MM.1S (cell line): ENCODE results near the gene BLTP3B.

Experiments
- DNase-seq: peaks from one replicate; pipeline ENCODE4 v3.0.0-alpha.2; 2015
- H2AFZ ChIP-seq: fragments of 300-600 bp; sonication (generic); 2 replicates; pipeline ENCODE4 v1.6.0; 2016; ENCODE audit warnings: antibody characterized with exemption, low read length
- H3F3A ChIP-seq: fragments of 300-600 bp; sonication (generic); 2 replicates; pipeline ENCODE4 v1.6.1; 2016; ENCODE audit warnings: mild to moderate bottlenecking, antibody characterized with exemption, low read length, moderate library complexity, mixed read lengths; ENCODE audit not compliant: insufficient read depth
- H3K27ac ChIP-seq: fragments of 300-600 bp; sonication (generic); 2 replicates; pipeline ENCODE4 v1.5.1; 2016; ENCODE audit warnings: mild to moderate bottlenecking, low read length
- H3K27me3 ChIP-seq: fragments of 300-600 bp; sonication (generic); replicated peaks from 2 replicates; pipeline ENCODE4 v1.6.0; 2016; ENCODE audit warnings: low read length; ENCODE audit not compliant: insufficient read depth
- H3K36me3 ChIP-seq: fragments of 300-600 bp; sonication (generic); replicated peaks from 2 replicates; pipeline ENCODE4 v1.6.1; 2016; ENCODE audit warnings: mild to moderate bottlenecking, low read length, mixed read lengths; ENCODE audit not compliant: insufficient read depth
- H3K4me1 ChIP-seq: fragments of 300-600 bp; sonication (generic); 2 replicates; pipeline ENCODE4 v1.6.1; 2016; ENCODE audit warnings: low read length, mixed read lengths
- H3K4me2 ChIP-seq: fragments of 300-600 bp; sonication (generic); 2 replicates; pipeline ENCODE4 v1.6.0; 2016; ENCODE audit warnings: low read depth, low read length
- H3K4me3 ChIP-seq: fragments of 300-600 bp; sonication (generic); 2 replicates; pipeline ENCODE4 v1.5.1; 2016; ENCODE audit warnings: low read length, mixed read lengths
- H3K79me2 ChIP-seq: fragments of 300-600 bp; sonication (generic); 2 replicates; pipeline ENCODE4 v1.6.1; 2016; ENCODE audit warnings: mixed run types, low read length, mixed read lengths
- H3K9ac ChIP-seq: fragments of 300-600 bp; sonication (generic); 2 replicates; pipeline ENCODE4 v1.6.1; 2016; ENCODE audit warnings: low read length, mixed read lengths
- H3K9me2 ChIP-seq: fragments of 300-600 bp; sonication (generic); replicated peaks from 2 replicates; pipeline ENCODE4 v1.6.1; 2016; ENCODE audit warnings: mild to moderate bottlenecking, low read length, mixed read lengths; ENCODE audit not compliant: insufficient read depth
- H3K9me3 ChIP-seq: fragments of 300-600 bp; sonication (generic); replicated peaks from 2 replicates; pipeline ENCODE4 v1.6.1; 2016; ENCODE audit warnings: mild to moderate bottlenecking, low read length, mixed read lengths; ENCODE audit not compliant: insufficient read depth
- H4K20me1 ChIP-seq: fragments of 300-600 bp; sonication (generic); 2 replicates; pipeline ENCODE4 v1.6.1; 2016; ENCODE audit warnings: mild to moderate bottlenecking, low read length, moderate library complexity, mixed read lengths; ENCODE audit not compliant: insufficient read depth
- CTCF ChIP-seq: fragments of 300-600 bp; sonication (generic); IDR thresholded peaks from 2 replicates; pipeline ENCODE4 v1.5.1; 2016; ENCODE audit warnings: antibody characterized with exemption, low read length, mixed read lengths
- EZH2 ChIP-seq: fragments of 300-600 bp; sonication (generic); optimal IDR thresholded peaks from 2 replicates; pipeline ENCODE3; 2017; ENCODE audit warnings: low read depth, mild to moderate bottlenecking, antibody characterized with exemption, low read length, mixed read lengths
- EZH2phosphoT487 ChIP-seq: fragments of 300-600 bp; sonication (generic); IDR thresholded peaks from 2 replicates; pipeline ENCODE4 v1.6.1; 2018; ENCODE audit warnings: antibody characterized with exemption, low read length

The BLTP3B gene

DNA sequence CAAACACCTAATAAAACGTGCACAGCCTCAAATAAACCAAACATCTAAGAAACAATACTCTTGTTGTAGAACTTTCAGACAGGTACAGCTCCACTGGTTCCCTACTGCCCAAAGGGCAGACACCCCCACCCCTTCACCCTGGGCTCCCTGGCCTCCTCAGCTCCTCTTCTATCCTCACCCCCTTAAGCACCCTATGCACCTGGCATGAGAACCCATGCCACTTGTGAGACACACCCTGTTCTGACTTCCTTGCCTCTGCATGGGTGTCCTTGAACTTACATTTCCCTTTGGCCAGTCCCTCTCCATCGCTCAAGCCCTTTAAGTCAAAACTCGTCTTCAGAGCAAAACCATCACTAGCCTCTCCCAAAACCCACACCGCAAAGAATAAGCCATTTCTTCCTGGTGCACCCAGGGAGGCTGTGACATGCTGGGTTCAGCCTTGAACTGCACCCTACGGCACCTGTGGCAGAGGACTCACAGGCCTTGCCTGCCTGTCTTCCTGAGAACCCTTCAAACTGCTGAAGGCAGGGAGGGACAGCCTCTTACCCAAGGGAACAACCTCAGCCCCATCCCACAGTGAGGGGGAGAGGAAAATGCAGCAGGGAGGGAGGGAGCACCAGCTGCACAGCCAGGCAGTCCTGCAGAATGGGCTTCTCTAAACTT lies 45.3 kb upstream of the BLTP3B start:
- Histone ChIP-seq H4K20me1 (no peaks in the 10 kb centered on the region), H3K4me1 (peaks cover 9% of the 10 kb centered on the region), H3K9me3 (no peaks in the 10 kb centered on the region), H3K9me2 (no peaks in the 10 kb centered on the region), H3F3A (0 out of 2 replicates have a peak, but pooled peaks cover 10% of the 10 kb centered on the region), H3K27me3 (no peaks in the 10 kb centered on the region), H3K36me3 (no peaks in the 10 kb centered on the region), H3K27ac (no peak overlapping the region), H3K4me3 (no peak overlapping the region), H3K9ac (no peak overlapping the region), H3K4me2 (no peak overlapping the region), H2AFZ (no peak overlapping the region), H3K79me2 (no peaks in the 10 kb centered on the region)
- TF ChIP-seq EZH2phosphoT487 (no peak), EZH2 (no peak), CTCF (no peak)
- DNase-seq, result no peak

DNA sequence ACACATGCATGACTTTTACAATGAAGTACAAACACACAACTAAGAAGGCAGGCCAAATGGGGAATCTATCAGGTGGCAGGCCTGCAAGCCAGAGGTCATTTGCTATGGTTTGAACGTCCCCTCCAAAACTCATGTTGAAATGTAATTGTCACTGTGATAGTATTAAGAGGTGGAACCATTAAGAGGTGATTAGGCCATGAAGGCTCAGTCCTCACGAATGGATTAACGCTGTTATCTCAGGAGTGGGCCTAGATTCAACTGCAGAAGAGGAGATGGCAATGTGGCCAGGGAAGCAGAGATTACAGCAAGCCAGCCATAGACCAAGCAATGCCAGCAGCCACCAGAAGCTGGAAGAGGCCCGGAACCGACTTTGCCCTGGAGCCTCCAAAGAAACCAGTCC lies 44.4 kb upstream of the BLTP3B start:
- no peaks in the 10 kb centered on the region for H3K79me2 ChIP-seq
- H3K36me3 ChIP-seq, result no peaks in the 10 kb centered on the region
- no peak for TF ChIP-seq CTCF
- TF ChIP-seq EZH2, result no peak
- no peak for TF ChIP-seq EZH2phosphoT487
- no peak overlapping the region for H3K4me2 ChIP-seq
- DNase-seq, result no peak
- no peaks in the 10 kb centered on the region for H4K20me1 ChIP-seq
- no peaks in the 10 kb centered on the region for H3K27me3 ChIP-seq
- no peak overlapping the region for H3K27ac ChIP-seq
- no peak overlapping the region for H3K4me3 ChIP-seq
- no peaks in the 10 kb centered on the region for H3K9me3 ChIP-seq
- peaks cover 9% of the 10 kb centered on the region for H3K4me1 ChIP-seq
- H3K9me2 ChIP-seq, result no peaks in the 10 kb centered on the region
- H3F3A ChIP-seq, result 0 out of 2 replicates have a peak, but pooled peaks cover 10% of the 10 kb centered on the region
- no peak overlapping the region for H2AFZ ChIP-seq
- H3K9ac ChIP-seq, result no peak overlapping the region

- peak overlapping the region; percentile 24; the same call in 1 of the 2 replicates for H3K4me2 ChIP-seq
- no peak for TF ChIP-seq EZH2phosphoT487
- no peak for TF ChIP-seq EZH2
- no peak for TF ChIP-seq CTCF
- H3K27me3 ChIP-seq, result no peaks in the 10 kb centered on the region
- H3K27ac ChIP-seq, result no peak overlapping the region
- peaks cover 9% of the 10 kb centered on the region for H3K4me1 ChIP-seq
- H3K9me3 ChIP-seq, result no peaks in the 10 kb centered on the region
- no peak overlapping the region for H2AFZ ChIP-seq
- 0 out of 2 replicates have a peak, but pooled peaks cover 10% of the 10 kb centered on the region for H3F3A ChIP-seq
- H3K4me3 ChIP-seq, result no peak overlapping the region
- no peak overlapping the region for H3K9ac ChIP-seq
- no peak for DNase-seq
- no peaks in the 10 kb centered on the region for H3K79me2 ChIP-seq
- no peaks in the 10 kb centered on the region for H3K9me2 ChIP-seq
- no peaks in the 10 kb centered on the region for H4K20me1 ChIP-seq
- H3K36me3 ChIP-seq, result no peaks in the 10 kb centered on the region
These were observed 43.4 kb upstream of the BLTP3B start for GRCh38 chr12:100186071-100186470.
